Thyroid gland (tissue), 4 donors: ENCODE results near the gene STAMBP.

ENCODE experiments used
- CTCF ChIP-seq, 6 experiments: fragments of 200-600 bp in 3 of 6; fragments of 450-650 bp in 3 of 6; sonication (generic) in 3 of 6; IDR thresholded peaks; one replicate each; pipeline ENCODE4 v1.5.1; 2016 to 2019; ENCODE audit warnings: antibody characterized with exemption in 6 of 6, mild to moderate bottlenecking in 2 of 6, inconsistent platforms in 1 of 6, moderate library complexity in 1 of 6
- POLR2A ChIP-seq, 2 donors: fragments of 450-650 bp; IDR thresholded peaks; one replicate each; pipeline ENCODE4 v1.6.1; 2017; ENCODE audit warnings: antibody characterized with exemption in 2 of 2, mild to moderate bottlenecking in 2 of 2, moderate library complexity in 1 of 2

DNA sequence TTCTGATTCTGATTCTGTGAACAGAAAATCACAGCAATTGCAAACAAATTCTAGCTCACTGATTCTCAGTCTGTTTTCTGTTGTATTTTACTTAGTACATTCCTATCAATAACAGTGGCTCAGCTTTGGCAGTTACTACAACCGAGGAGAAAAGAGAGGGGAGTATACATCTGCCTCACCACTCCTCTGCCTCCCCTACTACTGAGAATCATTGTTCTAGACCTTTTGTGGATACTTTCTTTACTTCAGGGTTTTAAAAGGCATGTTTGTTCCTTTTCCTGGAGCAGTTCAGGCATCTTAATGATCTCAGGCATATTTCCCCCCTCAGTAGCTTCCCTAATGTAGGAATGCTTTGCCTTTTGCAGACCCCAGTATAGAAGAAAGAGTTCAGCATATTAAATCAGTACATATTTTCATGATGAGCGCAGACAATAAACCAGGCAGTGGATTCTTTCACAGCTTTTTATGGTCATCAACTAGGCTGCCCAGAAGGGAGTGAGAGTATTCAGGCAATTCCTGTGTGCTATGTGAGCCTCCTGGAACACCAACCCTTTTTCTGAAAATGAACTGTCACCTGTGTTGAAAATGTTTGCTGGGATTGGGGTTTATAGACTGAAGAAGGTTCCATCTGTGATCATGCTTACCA, 10.3 kb downstream of the STAMBP start:
- no peak for TF ChIP-seq CTCF (IDR thresholded peaks at IDR 0.05)
- TF ChIP-seq POLR2A (IDR thresholded peaks at IDR 0.05) = no peak
